ENCODE measurements around the gene ZNF593.

ZNF593 gene

GRCh38 chr1:26134466-26134865 is 35.2 kb upstream of the ZNF593 start:
- Mint-ChIP-seq H3K27ac (no peak overlapping the region), H3K27me3 (no peaks in the 10 kb centered on the region), H3K4me1 (ENCODE audit: low read depth) (peaks cover 10% of the 10 kb centered on the region), H3K36me3 (no peaks in the 10 kb centered on the region), H3K4me3 (no peak overlapping the region), H3K9me3 (ENCODE audit: low read depth) (no peaks in the 10 kb centered on the region)

GRCh38 chr1:26138974-26139558 is 30.6 kb upstream of the ZNF593 start:
- H3K9me3 Mint-ChIP-seq (ENCODE audit: low read depth): no peaks in the 10 kb centered on the region
- no peaks in the 10 kb centered on the region for H3K36me3 Mint-ChIP-seq
- H3K27ac Mint-ChIP-seq: peak overlapping the region; percentile 1
- H3K4me1 Mint-ChIP-seq (ENCODE audit: low read depth): peaks cover 14% of the 10 kb centered on the region
- no peaks in the 10 kb centered on the region for H3K27me3 Mint-ChIP-seq
- H3K4me3 Mint-ChIP-seq: peak overlapping the region; percentile 17

- no peaks in the 10 kb centered on the region for H3K36me3 Mint-ChIP-seq
- no peaks in the 10 kb centered on the region for H3K9me3 Mint-ChIP-seq (ENCODE audit: low read depth)
- H3K4me1 Mint-ChIP-seq (ENCODE audit: low read depth): peaks cover 18% of the 10 kb centered on the region
- H3K4me3 Mint-ChIP-seq: no peak overlapping the region
- peaks cover 5% of the 10 kb centered on the region for H3K27me3 Mint-ChIP-seq
- H3K27ac Mint-ChIP-seq: no peak overlapping the region
Measured at GRCh38 chr1:26142159-26142558, 27.5 kb upstream of the ZNF593 start.

- Mint-ChIP-seq H3K9me3 (ENCODE audit: low read depth) (no peaks in the 10 kb centered on the region), H3K27ac (no peak overlapping the region), H3K4me1 (ENCODE audit: low read depth) (peaks cover 4% of the 10 kb centered on the region), H3K4me3 (no peak overlapping the region), H3K27me3 (peaks cover 5% of the 10 kb centered on the region), H3K36me3 (no peaks in the 10 kb centered on the region)
Measured at GRCh38 chr1:26145041-26145959, 24.4 kb upstream of the ZNF593 start.

- peaks cover 5% of the 10 kb centered on the region for H3K27me3 Mint-ChIP-seq
- H3K4me1 Mint-ChIP-seq (ENCODE audit: low read depth): peaks cover 4% of the 10 kb centered on the region
- H3K9me3 Mint-ChIP-seq (ENCODE audit: low read depth): no peaks in the 10 kb centered on the region
- H3K4me3 Mint-ChIP-seq: no peak overlapping the region
- no peaks in the 10 kb centered on the region for H3K36me3 Mint-ChIP-seq
- H3K27ac Mint-ChIP-seq: no peak overlapping the region
Measured at GRCh38 chr1:26145960-26146294, 23.8 kb upstream of the ZNF593 start.

GRCh38 chr1:26148887-26149286 is 20.8 kb upstream of the ZNF593 start:
- H3K9me3 Mint-ChIP-seq (ENCODE audit: low read depth): no peaks in the 10 kb centered on the region
- no peak overlapping the region for H3K4me3 Mint-ChIP-seq
- H3K36me3 Mint-ChIP-seq: no peaks in the 10 kb centered on the region
- peaks cover 5% of the 10 kb centered on the region for H3K27me3 Mint-ChIP-seq
- no peak overlapping the region for H3K27ac Mint-ChIP-seq
- H3K4me1 Mint-ChIP-seq (ENCODE audit: low read depth): peaks cover 4% of the 10 kb centered on the region

- H3K27me3 Mint-ChIP-seq: peaks cover 2% of the 10 kb centered on the region
- no peaks in the 10 kb centered on the region for H3K36me3 Mint-ChIP-seq
- peaks cover 3% of the 10 kb centered on the region for H3K4me1 Mint-ChIP-seq (ENCODE audit: low read depth)
- no peak overlapping the region for H3K27ac Mint-ChIP-seq
- no peak overlapping the region for H3K4me3 Mint-ChIP-seq
- no peaks in the 10 kb centered on the region for H3K9me3 Mint-ChIP-seq (ENCODE audit: low read depth)
Measured at GRCh38 chr1:26153966-26154532, 15.7 kb upstream of the ZNF593 start.

GRCh38 chr1:26154750-26155149 is 15.0 kb upstream of the ZNF593 start:
- H3K27ac Mint-ChIP-seq: no peak overlapping the region

GRCh38 chr1:26155370-26156284 is 14.1 kb upstream of the ZNF593 start:
- H3K27me3 Mint-ChIP-seq: peaks cover 6% of the 10 kb centered on the region
- no peaks in the 10 kb centered on the region for H3K36me3 Mint-ChIP-seq
- H3K9me3 Mint-ChIP-seq (ENCODE audit: low read depth): no peaks in the 10 kb centered on the region
- H3K27ac Mint-ChIP-seq: no peak overlapping the region
- H3K4me3 Mint-ChIP-seq: no peak overlapping the region
- peaks cover 3% of the 10 kb centered on the region for H3K4me1 Mint-ChIP-seq (ENCODE audit: low read depth)

More at GRCh38 chr1:26154750-26155149, 15.0 kb upstream of the ZNF593 start:
- Mint-ChIP-seq H3K4me1 (ENCODE audit: low read depth) (peaks cover 3% of the 10 kb centered on the region), H3K36me3 (no peaks in the 10 kb centered on the region), H3K4me3 (no peak overlapping the region), H3K9me3 (ENCODE audit: low read depth) (no peaks in the 10 kb centered on the region), H3K27me3 (peaks cover 5% of the 10 kb centered on the region)

- peaks cover 6% of the 10 kb centered on the region for H3K27me3 Mint-ChIP-seq
- no peak overlapping the region for H3K27ac Mint-ChIP-seq
- H3K4me1 Mint-ChIP-seq (ENCODE audit: low read depth): peaks cover 3% of the 10 kb centered on the region
- no peaks in the 10 kb centered on the region for H3K36me3 Mint-ChIP-seq
- H3K4me3 Mint-ChIP-seq: no peak overlapping the region
- no peaks in the 10 kb centered on the region for H3K9me3 Mint-ChIP-seq (ENCODE audit: low read depth)
Measured at GRCh38 chr1:26156285-26157038, 13.2 kb upstream of the ZNF593 start.

GRCh38 chr1:26158271-26158907 is 11.3 kb upstream of the ZNF593 start:
- no peak overlapping the region for H3K4me3 Mint-ChIP-seq
- H3K27me3 Mint-ChIP-seq: peaks cover 10% of the 10 kb centered on the region
- peaks cover 7% of the 10 kb centered on the region for H3K4me1 Mint-ChIP-seq (ENCODE audit: low read depth)
- no peaks in the 10 kb centered on the region for H3K36me3 Mint-ChIP-seq
- no peak overlapping the region for H3K27ac Mint-ChIP-seq
- H3K9me3 Mint-ChIP-seq (ENCODE audit: low read depth): no peaks in the 10 kb centered on the region

GRCh38 chr1:26158908-26159742 is 10.6 kb upstream of the ZNF593 start, which contains the start of gene FAM110D:
FAM110D (plus strand) TSS chr1:26159079; CDS start chr1:26161292, 2,213 bp downstream.
- Mint-ChIP-seq H3K27ac (no peak within 1 kb of the TSS), H3K27me3 (peaks cover 10% of the 10 kb centered on the region), H3K9me3 (ENCODE audit: low read depth) (no peaks in the 10 kb centered on the region), H3K36me3 (no peaks in the 10 kb centered on the region), H3K4me1 (ENCODE audit: low read depth) (peaks cover 11% of the 10 kb centered on the region), H3K4me3 (no peak within 1 kb of the TSS)

GRCh38 chr1:26159743-26160039 is 10.0 kb upstream of the ZNF593 start:
- peaks cover 13% of the 10 kb centered on the region for H3K4me1 Mint-ChIP-seq (ENCODE audit: low read depth)

More at GRCh38 chr1:26159743-26160039, 10.0 kb upstream of the ZNF593 start:
- no peaks in the 10 kb centered on the region for H3K36me3 Mint-ChIP-seq
- no peak overlapping the region for H3K27ac Mint-ChIP-seq
- H3K27me3 Mint-ChIP-seq: peaks cover 10% of the 10 kb centered on the region
- no peak overlapping the region for H3K4me3 Mint-ChIP-seq
- H3K9me3 Mint-ChIP-seq (ENCODE audit: low read depth): no peaks in the 10 kb centered on the region

All from activated naive CD8-positive, alpha-beta T cell (primary cell).